Measurements from ENCODE around the gene MACC1. TPM values are rescaled to one million over a fixed set of nuclear protein-coding genes. Genes with fewer than 3 reads are reported as not detected.

MACC1 gene
- total and polyA plus RNA-seq, 9 of the 15 experiments (the other 6 are each of a cell fraction or from before 2014, with no cell fraction given), result 5.9 to 30.2 (median 10.4) TPM

- TF ChIP-seq ZNF134 (CRISPR knock-in tag; conservative IDR thresholded peaks at IDR 0.05), result no peak
- TF ChIP-seq ETV5 (CRISPR knock-in tag; IDR thresholded peaks at IDR 0.05; ENCODE audit: low read depth), result 0 out of 2 replicates have a peak, but pooled peaks have one; percentile 33
- TF ChIP-seq PHTF2 (CRISPR knock-in tag; IDR thresholded peaks at IDR 0.05), result no peak
- TF ChIP-seq MAFF (IDR thresholded peaks at IDR 0.05; ENCODE audit: low read length), result no peak
- no peak for TF ChIP-seq CTCF (IDR thresholded peaks at IDR 0.05 in 2 of 3, conservative IDR thresholded peaks at IDR 0.05 in 1 of 3; ENCODE audit: insufficient read depth in 2 of 3, low read depth in 1 of 3, low read length in 3 of 3)
- no peak for TF ChIP-seq HLTF (IDR thresholded peaks at IDR 0.05)
- TF ChIP-seq NCOR1 (IDR thresholded peaks at IDR 0.05), result peak; percentile 75
- no peak for TF ChIP-seq ZBTB33 (CRISPR knock-in tag; IDR thresholded peaks at IDR 0.05)
- no peak for TF ChIP-seq ATF1 (CRISPR knock-in tag; IDR thresholded peaks at IDR 0.05)
- peak; percentile 74 for TF ChIP-seq ATF1 (tag; IDR thresholded peaks at IDR 0.05)
- TF ChIP-seq CBX5 (IDR thresholded peaks at IDR 0.05; ENCODE audit: borderline replicate concordance, low read depth), result no peak
- no peak for TF ChIP-seq RAD21 (CRISPR knock-in tag; conservative IDR thresholded peaks at IDR 0.05 in 1 of 2, IDR thresholded peaks at IDR 0.05 in 1 of 2)
- TF ChIP-seq DIDO1 (tag; IDR thresholded peaks at IDR 0.05; ENCODE audit: low read depth), result no peak
- 0 out of 2 replicates have a peak, but pooled peaks have one; percentile 21 for TF ChIP-seq POLR2A (conservative IDR thresholded peaks at IDR 0.05)
- no peak for TF ChIP-seq BDP1 (IDR thresholded peaks at IDR 0.05; ENCODE audit: insufficient read depth, insufficient read length)
- no peak for TF ChIP-seq ZC3H4 (CRISPR knock-in tag; IDR thresholded peaks at IDR 0.05; ENCODE audit: borderline replicate concordance)
- TF ChIP-seq ZNF24 (IDR thresholded peaks at IDR 0.05), result no peak
- TF ChIP-seq DDX20 (tag; IDR thresholded peaks at IDR 0.05; ENCODE audit: low read depth), result 0 out of 2 replicates have a peak, but pooled peaks have one; percentile 52
- TF ChIP-seq ZNF239 (CRISPR knock-in tag; IDR thresholded peaks at IDR 0.05), result no peak
- no peak for TF ChIP-seq HOMEZ (CRISPR knock-in tag; IDR thresholded peaks at IDR 0.05)
- TF ChIP-seq HDAC1 (IDR thresholded peaks at IDR 0.05), result 0 out of 4 replicates have a peak, but pooled peaks of 1 of the 2 experiments have one; percentile 1
- TF ChIP-seq FOXO4 (CRISPR knock-in tag; IDR thresholded peaks at IDR 0.05), result no peak
- no peak for TF ChIP-seq THRB (CRISPR knock-in tag; conservative IDR thresholded peaks at IDR 0.05)
Observed at GRCh38 chr7:20238754-20239324, 21.7 kb upstream of the MACC1 start (continued).
